HL-60/S4 treated with phorbol 12-myristate 13-acetate at 8.2 ng/mL for 4 days and 3 days (cell line): ENCODE data around the gene ZNF407.

Experiments
- in situ Hi-C: fragments of 300-500 bp; cut with MboI; formaldehyde crosslinking; loops from 2 replicates; pipeline ENCODE4 v1.15.0; 2022; ENCODE audit warnings: low sequenced_read_pairs

The ZNF407 gene

GRCh38 chr18:74819433-74820059 is 221.9 kb downstream of the ZNF407 start:
- in situ Hi-C loops: no loop called here

GRCh38 chr18:74820160-74820780 is 222.6 kb downstream of the ZNF407 start:
- in situ Hi-C loops: no loop called here

- in situ Hi-C loops: no loop called here
Measured at GRCh38 chr18:74825460-74825859, 227.8 kb downstream of the ZNF407 start.

- in situ Hi-C loops: no loop called here
Measured at GRCh38 chr18:74826572-74826971, 228.9 kb downstream of the ZNF407 start.

GRCh38 chr18:74828200-74828599 is 230.5 kb downstream of the ZNF407 start:
- in situ Hi-C loops: no loop called here

GRCh38 chr18:74831571-74832250 is 234.0 kb downstream of the ZNF407 start:
- in situ Hi-C loops: no loop called here

- in situ Hi-C loops: no loop called here
Measured at GRCh38 chr18:74832381-74832780, 234.7 kb downstream of the ZNF407 start.

- in situ Hi-C loops: no loop called here
Measured at GRCh38 chr18:74832999-74833398, 235.3 kb downstream of the ZNF407 start.

- in situ Hi-C loops: no loop called here
Measured at GRCh38 chr18:74834424-74835309, 237.0 kb downstream of the ZNF407 start.

- in situ Hi-C loops: no loop called here
Measured at GRCh38 chr18:74836296-74837139, 238.8 kb downstream of the ZNF407 start.

GRCh38 chr18:74840492-74841167 is 243.0 kb downstream of the ZNF407 start:
- in situ Hi-C loops: no loop called here

- in situ Hi-C loops: no loop called here
Measured at GRCh38 chr18:74841248-74841647, 243.6 kb downstream of the ZNF407 start.

- in situ Hi-C loops: no loop called here
Measured at GRCh38 chr18:74849301-74849700, 251.6 kb downstream of the ZNF407 start.

GRCh38 chr18:74856434-74856833 is 258.8 kb downstream of the ZNF407 start:
- in situ Hi-C loops: no loop called here

GRCh38 chr18:74856928-74857327 is 259.3 kb downstream of the ZNF407 start:
- in situ Hi-C loops: no loop called here

- in situ Hi-C loops: no loop called here
Measured at GRCh38 chr18:74857901-74858300, 260.2 kb downstream of the ZNF407 start.

GRCh38 chr18:74861154-74861553 is 263.5 kb downstream of the ZNF407 start:
- in situ Hi-C loops: no loop called here

GRCh38 chr18:74862094-74862493 is 264.4 kb downstream of the ZNF407 start:
- in situ Hi-C loops: no loop called here

GRCh38 chr18:74866577-74866976 is 268.9 kb downstream of the ZNF407 start:
- in situ Hi-C loops: no loop called here

- in situ Hi-C loops: no loop called here
Measured at GRCh38 chr18:74868461-74868860, 270.8 kb downstream of the ZNF407 start.
